OCI-LY3 (cell line): ENCODE data around the gene SLC12A5.

ENCODE experiments used
- CTCF ChIP-seq: fragments of 200-600, 300-600 bp; sonication (generic); IDR thresholded peaks from 2 replicates; pipeline ENCODE4 v1.5.1; 2014; ENCODE audit warnings: antibody characterized with exemption, low read length, low read depth
- EZH2phosphoT487 ChIP-seq: fragments of 200-600 bp; shearing (Covaris generic); IDR thresholded peaks from 2 replicates; pipeline ENCODE4 v1.6.1; 2018; ENCODE audit warnings: antibody characterized with exemption, mixed run types, low read depth

GRCh38 chr20:46031701-46032254 is 2.8 kb downstream of the SLC12A5 start:
- TF ChIP-seq CTCF = no peak
- TF ChIP-seq EZH2phosphoT487 = no peak
